Tibial nerve (tissue), 4 donors: Measurements from ENCODE around the gene ID3. TPM values are rescaled to one million over a fixed set of nuclear protein-coding genes. Genes with fewer than 3 reads are reported as not detected.
A peak's percentile ranks its signal among the peaks of the same experiment; 100 is the strongest.

ENCODE experiments used
- DNase-seq, 2 donors: peaks; one replicate each; pipeline ENCODE4 v3.0.0-alpha.2; 2019; ENCODE audit warnings: low spot score in 2 of 2
- H3K27ac ChIP-seq, 4 donors: fragments of 200-600 bp; sonication (generic) in 3 of 4; one replicate each; pipeline ENCODE4 v1.5.1; 2017 to 2019; ENCODE audit warnings: mild to moderate bottlenecking in 1 of 4
- H3K27me3 ChIP-seq, 2 donors: fragments of 200-600 bp; sonication (generic) in 1 of 2; one replicate each; pipeline versions ENCODE4 v1.5.1 to v1.6.0; 2017 to 2019
- H3K36me3 ChIP-seq, 3 donors: fragments of 200-600 bp; sonication (generic); one replicate each; pipeline ENCODE4 v1.5.1; 2018 to 2019
- H3K4me1 ChIP-seq, 4 donors: fragments of 200-600 bp; sonication (generic) in 3 of 4; one replicate each; pipeline ENCODE4 v1.5.1; 2017 to 2019
- H3K4me3 ChIP-seq, 4 donors: fragments of 200-600 bp; sonication (generic) in 3 of 4; one replicate each; pipeline ENCODE4 v1.5.1; 2017 to 2019; ENCODE audit warnings: mild to moderate bottlenecking in 1 of 4, moderate library complexity in 1 of 4
- H3K9me3 ChIP-seq, 4 donors: fragments of 200-600 bp; sonication (generic) in 3 of 4; one replicate each; pipeline ENCODE4 v1.5.1; 2017 to 2019
- CTCF ChIP-seq, 5 experiments: fragments of 200-600 bp in 3 of 5; fragments of 450-650 bp in 2 of 5; sonication (generic) in 3 of 5; IDR thresholded peaks; one replicate each; pipeline ENCODE4 v1.5.1; 2016 to 2019; ENCODE audit warnings: antibody characterized with exemption in 5 of 5, mild to moderate bottlenecking in 3 of 5, moderate library complexity in 2 of 5
- EP300 ChIP-seq, 2 donors: sonication (generic); formaldehyde crosslinking; IDR thresholded peaks; one replicate each; pipeline ENCODE4 v1.6.1; 2017; ENCODE audit warnings: antibody characterized with exemption in 2 of 2, mild to moderate bottlenecking in 1 of 2
- POLR2A ChIP-seq, 2 donors: fragments of 450-650 bp; IDR thresholded peaks; one replicate each; pipeline ENCODE4 v1.6.1; 2017; ENCODE audit warnings: antibody characterized with exemption in 2 of 2, mild to moderate bottlenecking in 2 of 2, moderate library complexity in 2 of 2
- WGBS, 2 donors: methylation state at CpG; one replicate each; pipeline ENCODE4 v1.1.5; 2018; 5-methylcytosine and 5-hydroxymethylcytosine counted together
- total RNA-seq, 4 donors: library from RNA; depleted of rRNA; stranded (reverse); fragments of >200 nt; gene quantifications; one replicate each; pipeline ENCODE4 v1.1.0, GENCODE V29; 2016

Gene ID3
- total RNA-seq, 4 donors from 2014 or later: 263 to 369 (median 312) TPM

GRCh38 chr1:23528250-23528978 lies 30.9 kb downstream of the ID3 start:
- no peaks in the 10 kb centered on the region for H3K36me3 ChIP-seq
- TF ChIP-seq EP300 (IDR thresholded peaks at IDR 0.05) (peak in 1 of 2 donors; percentile 44), POLR2A (IDR thresholded peaks at IDR 0.05) (no peak)
- no peaks in the 10 kb centered on the region for H3K9me3 ChIP-seq
- H3K27ac ChIP-seq: peak overlapping the region in 2 of 4 donors; percentile 36 to 51
- H3K27me3 ChIP-seq: peaks cover 0 to 4% of the 10 kb centered on the region in 2 donors
- peak; percentile 77 to 84 for DNase-seq
- H3K4me3 ChIP-seq: no peak overlapping the region
- peaks cover 0 to 60% (median 39%) of the 10 kb centered on the region in 4 donors for H3K4me1 ChIP-seq
- 10 to 12% methylated on average over 5 to 9 of the region's 9 CpGs for WGBS, 2 donors

- H3K27me3 ChIP-seq: peaks cover 0 to 4% of the 10 kb centered on the region in 2 donors
- WGBS, 2 donors: 63 to 72% methylated on average over 6 of the region's 6 CpGs
Measured at GRCh38 chr1:23527900-23528249, 31.4 kb downstream of the ID3 start.

GRCh38 chr1:23527366-23527765 lies 31.9 kb downstream of the ID3 start:
- Histone ChIP-seq H3K27me3 (peaks cover 0 to 4% of the 10 kb centered on the region in 2 donors), H3K4me3 (no peak overlapping the region), H3K4me1 (peaks cover 0 to 60% (median 39%) of the 10 kb centered on the region in 4 donors), H3K36me3 (no peaks in the 10 kb centered on the region), H3K27ac (peak overlapping the region in 1 of 4 donors; percentile 17), H3K9me3 (no peaks in the 10 kb centered on the region)
- TF ChIP-seq CTCF (IDR thresholded peaks at IDR 0.05): no peak
- 84 to 92% methylated on average over 7 of the region's 7 CpGs for WGBS, 2 donors
- DNase-seq: no peak

More at GRCh38 chr1:23527900-23528249, 31.4 kb downstream of the ID3 start:
- Histone ChIP-seq H3K36me3 (no peaks in the 10 kb centered on the region), H3K27ac (peak overlapping the region in 1 of 4 donors; percentile 36), H3K9me3 (no peaks in the 10 kb centered on the region), H3K4me1 (peaks cover 0 to 60% (median 39%) of the 10 kb centered on the region in 4 donors), H3K4me3 (no peak overlapping the region)
- no peak for DNase-seq
- no peak for TF ChIP-seq EP300 (IDR thresholded peaks at IDR 0.05)
- no peak for TF ChIP-seq POLR2A (IDR thresholded peaks at IDR 0.05)
- TF ChIP-seq CTCF (IDR thresholded peaks at IDR 0.05): no peak

GRCh38 chr1:23526329-23527041 lies 32.8 kb downstream of the ID3 start:
- Histone ChIP-seq H3K27me3 (peaks cover 0 to 4% of the 10 kb centered on the region in 2 donors), H3K9me3 (no peaks in the 10 kb centered on the region), H3K4me3 (no peak overlapping the region), H3K27ac (no peak overlapping the region), H3K4me1 (peaks cover 0 to 55% (median 36%) of the 10 kb centered on the region in 4 donors), H3K36me3 (no peaks in the 10 kb centered on the region)
- TF ChIP-seq EP300 (IDR thresholded peaks at IDR 0.05) (no peak), POLR2A (IDR thresholded peaks at IDR 0.05) (no peak), CTCF (IDR thresholded peaks at IDR 0.05) (no peak)
- DNase-seq: no peak
- 94 to 97% methylated on average over 8 of the region's 8 CpGs for WGBS, 2 donors

GRCh38 chr1:23525558-23526250 lies 33.6 kb downstream of the ID3 start:
- Histone ChIP-seq H3K4me1 (peaks cover 0 to 49% (median 32%) of the 10 kb centered on the region in 4 donors), H3K4me3 (no peak overlapping the region), H3K27ac (peak overlapping the region in 1 of 4 donors; percentile 63), H3K36me3 (no peaks in the 10 kb centered on the region), H3K27me3 (peaks cover 0 to 4% of the 10 kb centered on the region in 2 donors), H3K9me3 (no peaks in the 10 kb centered on the region)
- TF ChIP-seq CTCF (IDR thresholded peaks at IDR 0.05) (no peak), POLR2A (IDR thresholded peaks at IDR 0.05) (no peak), EP300 (IDR thresholded peaks at IDR 0.05) (no peak)
- WGBS, 2 donors: 59 to 60% methylated on average over 5 of the region's 5 CpGs
- DNase-seq: no peak
